ENCODE results near the gene DOHH.

The DOHH gene

DNA sequence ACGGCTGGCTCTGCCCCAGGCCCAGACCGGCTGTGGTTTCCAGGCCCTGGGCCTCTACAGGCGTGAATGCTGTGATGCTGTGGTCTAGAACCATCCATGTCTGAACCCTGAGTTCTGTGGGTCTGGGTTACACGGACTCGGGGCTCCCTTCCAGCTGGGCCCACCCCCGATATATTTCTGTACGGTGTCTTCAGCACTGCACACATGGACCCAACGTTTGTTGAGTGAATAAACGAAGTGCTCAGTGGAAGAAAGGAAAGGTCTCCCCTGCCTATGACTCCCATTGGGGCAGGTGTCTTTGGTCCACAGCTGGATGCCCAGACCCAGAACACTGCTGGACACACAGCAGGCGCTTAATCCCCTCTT lies 45.2 kb upstream of the DOHH start:
- DNase-seq (ENCODE audit: extremely low read depth, low read depth): no peak
- TF ChIP-seq, protein P1, sequence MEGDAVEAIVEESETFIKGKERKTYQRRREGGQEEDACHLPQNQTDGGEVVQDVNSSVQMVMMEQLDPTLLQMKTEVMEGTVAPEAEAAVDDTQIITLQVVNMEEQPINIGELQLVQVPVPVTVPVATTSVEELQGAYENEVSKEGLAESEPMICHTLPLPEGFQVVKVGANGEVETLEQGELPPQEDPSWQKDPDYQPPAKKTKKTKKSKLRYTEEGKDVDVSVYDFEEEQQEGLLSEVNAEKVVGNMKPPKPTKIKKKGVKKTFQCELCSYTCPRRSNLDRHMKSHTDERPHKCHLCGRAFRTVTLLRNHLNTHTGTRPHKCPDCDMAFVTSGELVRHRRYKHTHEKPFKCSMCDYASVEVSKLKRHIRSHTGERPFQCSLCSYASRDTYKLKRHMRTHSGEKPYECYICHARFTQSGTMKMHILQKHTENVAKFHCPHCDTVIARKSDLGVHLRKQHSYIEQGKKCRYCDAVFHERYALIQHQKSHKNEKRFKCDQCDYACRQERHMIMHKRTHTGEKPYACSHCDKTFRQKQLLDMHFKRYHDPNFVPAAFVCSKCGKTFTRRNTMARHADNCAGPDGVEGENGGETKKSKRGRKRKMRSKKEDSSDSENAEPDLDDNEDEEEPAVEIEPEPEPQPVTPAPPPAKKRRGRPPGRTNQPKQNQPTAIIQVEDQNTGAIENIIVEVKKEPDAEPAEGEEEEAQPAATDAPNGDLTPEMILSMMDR (IDR thresholded peaks at IDR 0.05; ENCODE audit: low read depth, low read length, missing control alignments): no peak
- no peak overlapping the region for H3K4me3 ChIP-seq (replicated peaks; ENCODE audit: low read depth, low read length)

DNA sequence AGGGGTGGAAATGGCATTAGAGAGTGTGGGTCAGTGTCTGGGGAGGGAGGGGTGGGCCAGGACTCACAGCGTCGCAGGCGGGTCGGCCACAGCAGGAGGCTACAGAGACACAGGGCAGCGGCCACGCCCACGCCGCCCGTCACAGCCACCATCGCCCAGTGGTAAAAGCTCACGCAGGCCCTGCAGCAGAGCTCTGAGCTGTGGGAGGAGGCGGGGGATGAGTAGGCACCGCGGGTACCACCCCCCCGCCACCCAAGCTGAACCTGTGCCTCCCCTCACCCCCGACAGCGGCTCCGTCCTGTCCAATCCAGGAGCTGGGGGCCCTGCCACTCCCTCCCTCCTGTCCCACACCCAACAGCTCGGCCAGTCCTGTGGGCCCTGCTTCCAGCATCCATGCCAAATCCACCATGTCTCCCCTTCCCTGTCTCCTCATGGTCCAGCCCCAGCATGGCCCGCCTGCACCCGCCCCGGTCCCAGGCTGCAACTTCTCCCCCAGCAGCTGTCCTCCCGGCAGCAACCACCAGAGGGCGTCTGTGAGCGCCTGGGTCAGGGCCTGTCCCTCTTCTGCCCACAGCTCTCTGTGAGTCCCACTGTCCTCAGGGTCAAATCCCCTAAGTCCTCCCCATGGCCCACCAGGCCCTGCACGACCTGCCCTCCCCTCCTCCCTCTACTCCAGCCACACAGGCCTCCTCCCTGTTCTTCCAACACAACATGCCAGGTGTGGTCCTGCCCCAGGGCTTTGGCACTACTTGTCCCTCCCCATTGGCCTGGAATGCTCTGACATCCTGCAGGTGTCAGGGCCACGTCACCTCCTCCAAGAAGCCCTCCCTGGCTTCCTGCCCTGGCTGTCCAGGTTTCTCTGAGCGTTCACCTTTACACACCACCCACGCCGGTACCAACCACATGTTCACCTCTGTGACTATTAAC lies 44.5 kb upstream of the DOHH start:
- TF ChIP-seq, protein P1 (IDR thresholded peaks at IDR 0.05; ENCODE audit: low read depth, low read length, missing control alignments): peak; percentile 91
- no peak overlapping the region for H3K4me3 ChIP-seq (replicated peaks; ENCODE audit: low read depth, low read length)
- no peak for DNase-seq (ENCODE audit: extremely low read depth, low read depth)

DNA sequence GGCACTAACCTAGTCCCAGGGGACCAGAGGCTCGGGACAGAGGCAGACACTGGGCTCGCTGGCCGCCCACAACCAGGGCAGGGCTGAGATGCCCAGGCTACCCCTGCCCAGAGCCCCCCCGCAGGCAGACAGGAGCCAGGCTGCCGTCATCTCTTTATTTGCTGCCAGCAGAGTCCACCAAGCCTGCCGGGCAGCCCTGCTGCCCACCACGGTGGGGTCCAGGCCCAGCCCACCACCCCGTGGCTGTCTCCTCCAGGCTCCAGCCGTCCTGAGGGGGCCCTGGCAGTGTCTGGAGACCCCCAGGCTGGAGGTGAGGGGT lies 43.5 kb upstream of the DOHH start:
- no peak for DNase-seq (ENCODE audit: extremely low read depth, low read depth)
- H3K4me3 ChIP-seq (replicated peaks; ENCODE audit: low read depth, low read length): no peak overlapping the region
- TF ChIP-seq, protein P1 (IDR thresholded peaks at IDR 0.05; ENCODE audit: low read depth, low read length, missing control alignments): no peak

DNA sequence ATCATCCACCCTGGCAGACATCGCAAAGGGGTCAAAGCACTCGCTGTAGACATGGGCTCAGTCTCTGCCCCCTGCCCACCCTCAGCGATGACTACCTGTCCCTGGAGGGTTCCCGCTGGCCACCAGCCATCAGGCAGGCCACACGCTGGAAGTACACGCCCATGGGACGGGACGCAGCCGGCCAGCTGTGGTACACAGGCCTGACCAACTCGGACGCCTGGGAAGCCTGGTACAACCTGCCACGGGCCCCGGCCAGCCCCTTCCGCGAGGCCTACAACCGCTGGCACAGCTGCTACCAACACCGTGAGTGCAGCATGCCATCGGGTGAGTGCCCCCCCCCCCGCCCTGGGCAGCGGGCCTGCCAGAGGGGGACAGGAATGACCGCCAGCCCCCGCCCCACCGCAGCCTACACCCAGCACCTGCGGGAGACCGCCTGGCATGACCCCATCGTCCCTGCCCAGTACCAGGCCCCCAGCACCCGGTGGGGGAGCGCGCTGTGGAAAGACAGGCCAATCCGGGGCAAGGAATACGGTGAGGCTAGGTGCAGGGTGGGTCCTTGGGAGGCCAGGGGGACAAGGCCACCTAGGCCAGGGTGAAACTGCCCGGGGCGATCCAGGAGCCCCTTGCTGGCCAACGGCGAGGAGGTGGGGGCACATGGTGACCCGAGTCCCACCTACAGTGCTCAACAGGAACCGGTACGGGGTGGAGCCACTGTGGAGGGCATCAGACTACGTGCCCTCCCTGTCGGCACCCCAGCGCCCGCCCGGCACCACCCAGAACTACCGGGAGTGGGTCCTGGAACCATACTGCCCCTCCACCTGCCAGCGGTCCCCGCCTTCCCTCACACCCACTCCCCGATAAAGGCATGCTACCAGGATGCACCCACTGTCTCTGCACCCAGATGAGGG lies 42.9 kb upstream of the DOHH start:
- H3K4me3 ChIP-seq (replicated peaks; ENCODE audit: low read depth, low read length): no peak overlapping the region
- TF ChIP-seq, protein P1 (IDR thresholded peaks at IDR 0.05; ENCODE audit: low read depth, low read length, missing control alignments): no peak
- no peak for DNase-seq (ENCODE audit: extremely low read depth, low read depth)

DNA sequence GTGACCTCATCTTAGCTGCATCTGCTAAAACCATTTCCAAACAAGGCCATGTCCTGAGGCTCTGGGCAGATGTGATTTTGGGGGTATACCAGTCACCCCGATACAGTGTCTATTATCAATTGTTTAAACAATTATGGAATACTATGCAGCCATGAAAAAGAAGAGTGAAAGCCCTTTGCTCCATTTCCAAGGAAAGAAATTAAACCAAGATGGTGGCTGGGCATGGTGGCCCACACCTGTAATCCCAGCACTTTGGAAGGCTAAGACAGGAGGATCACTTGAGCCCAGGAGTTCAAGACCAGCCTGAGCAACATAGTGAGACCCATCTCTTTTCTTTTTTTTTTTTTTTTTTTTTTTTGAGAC lies 39.3 kb upstream of the DOHH start:
- TF ChIP-seq, protein P1 (IDR thresholded peaks at IDR 0.05; ENCODE audit: low read depth, low read length, missing control alignments): no peak
- DNase-seq (ENCODE audit: extremely low read depth, low read depth): no peak
- no peak overlapping the region for H3K4me3 ChIP-seq (replicated peaks; ENCODE audit: low read depth, low read length)

DNA sequence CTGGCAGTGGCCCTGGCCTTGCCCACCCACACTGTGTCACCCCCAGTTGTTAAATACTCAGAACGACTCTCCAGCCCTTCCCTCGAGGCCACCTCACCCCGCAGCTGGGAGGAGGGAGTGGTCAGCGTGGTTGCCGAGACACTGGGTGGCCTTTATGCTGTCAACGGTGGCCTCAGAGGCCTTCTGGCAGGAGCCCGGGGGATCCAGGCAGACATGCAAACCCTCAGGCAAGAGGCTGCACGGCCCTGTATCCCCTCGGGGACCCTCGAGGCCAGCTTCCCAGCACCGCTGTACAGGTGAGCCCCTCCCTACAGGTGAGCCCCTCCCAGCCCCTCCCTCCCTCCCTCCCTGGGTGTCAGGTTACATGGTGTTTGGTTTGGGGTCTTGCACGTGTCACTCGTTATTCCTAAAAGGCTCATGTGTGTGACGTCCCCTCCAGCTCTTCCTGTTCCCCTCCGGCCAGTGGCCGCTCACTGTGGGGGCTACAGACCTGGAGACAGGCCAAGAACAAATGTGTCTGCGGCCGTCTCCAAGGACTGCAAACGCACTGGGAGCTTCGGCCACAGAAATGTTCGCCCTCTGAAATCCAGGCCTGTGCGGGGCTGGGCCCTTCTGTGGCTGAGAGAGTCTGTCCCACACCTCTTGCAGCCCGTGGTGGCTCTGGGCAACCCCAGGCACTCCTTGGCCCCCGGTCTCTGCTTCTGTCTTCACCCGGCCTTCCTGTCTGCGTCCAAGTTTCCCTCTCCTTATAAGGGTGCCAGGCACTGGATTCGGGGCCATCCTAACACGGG lies 38.7 kb upstream of the DOHH start, which contains the start of gene TEKTIP1:
TEKTIP1 (plus strand) TSS at position 210 of the 791 bp plus-strand sequence; CDS start at position 214, 4 bp downstream.
- no peak for DNase-seq (ENCODE audit: extremely low read depth, low read depth)
- H3K4me3 ChIP-seq (replicated peaks; ENCODE audit: low read depth, low read length): no peak within 1 kb of the TSS
- TF ChIP-seq, protein P1 (IDR thresholded peaks at IDR 0.05; ENCODE audit: low read depth, low read length, missing control alignments): no peak

Measured in HFF-Myc (cell line).